AG09319 (cell line): ENCODE measurements around the gene NAGLU.
"Not testable (repeated sequence)": the region's sequence is repeated elsewhere in the genome, so short reads cannot be mapped to it uniquely, and the experiment has no call there.

ENCODE experiments used
- DNase-seq: peaks from one replicate; pipeline ENCODE4 v3.0.0-alpha.2; 2010; ENCODE audit warnings: low read depth; ENCODE audit errors: extremely low read depth
- CTCF ChIP-seq: IDR thresholded peaks from 2 replicates; pipeline ENCODE4 v1.5.1; 2011; ENCODE audit warnings: low read depth, mild to moderate bottlenecking, inconsistent platforms, low read length, moderate library complexity

The NAGLU gene

DNA sequence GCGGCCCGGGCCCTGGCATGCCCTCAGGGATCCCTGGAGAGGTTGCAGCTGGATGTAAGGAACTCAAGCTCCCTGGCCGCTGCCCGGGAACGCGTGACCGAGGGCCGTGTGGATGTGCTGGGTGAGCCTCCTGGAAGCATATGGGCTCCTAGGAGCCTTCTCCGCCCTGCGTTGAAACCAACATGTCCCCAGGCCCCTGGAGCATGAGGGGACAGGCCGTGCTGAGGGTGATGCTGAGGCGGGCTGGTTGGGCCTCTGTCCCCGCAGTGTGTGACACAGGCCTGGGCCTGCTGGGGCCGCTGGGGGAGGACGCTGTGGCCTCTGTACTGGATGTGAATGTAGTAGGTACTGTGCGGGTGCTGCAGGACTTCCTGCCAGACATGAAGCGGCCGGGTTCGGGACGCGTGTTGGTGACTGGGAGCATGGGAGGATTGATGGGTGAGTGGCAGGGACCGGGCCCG lies 11.0 kb downstream of the NAGLU start:
- no peak for DNase-seq
- no peak for TF ChIP-seq CTCF

DNA sequence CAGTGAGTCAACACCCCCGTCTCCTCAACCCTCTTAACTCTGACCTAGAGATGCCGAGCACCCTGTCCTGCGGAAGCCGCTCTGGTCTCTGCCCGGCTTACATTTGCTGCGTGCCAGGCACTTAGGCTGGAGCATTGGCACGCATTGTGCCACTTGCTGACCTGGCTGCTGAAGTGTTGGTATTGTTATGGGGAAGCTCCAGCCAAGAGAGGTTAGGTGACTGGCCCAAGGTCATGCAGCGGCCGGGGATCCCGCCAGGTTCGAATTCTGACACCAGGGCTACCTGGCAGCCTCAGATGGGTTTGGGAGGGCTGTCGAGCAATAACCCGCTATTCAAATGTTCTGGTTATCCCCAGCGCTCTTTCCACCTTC lies 11.6 kb downstream of the NAGLU start:
- TF ChIP-seq CTCF: no peak
- no peak for DNase-seq

DNA sequence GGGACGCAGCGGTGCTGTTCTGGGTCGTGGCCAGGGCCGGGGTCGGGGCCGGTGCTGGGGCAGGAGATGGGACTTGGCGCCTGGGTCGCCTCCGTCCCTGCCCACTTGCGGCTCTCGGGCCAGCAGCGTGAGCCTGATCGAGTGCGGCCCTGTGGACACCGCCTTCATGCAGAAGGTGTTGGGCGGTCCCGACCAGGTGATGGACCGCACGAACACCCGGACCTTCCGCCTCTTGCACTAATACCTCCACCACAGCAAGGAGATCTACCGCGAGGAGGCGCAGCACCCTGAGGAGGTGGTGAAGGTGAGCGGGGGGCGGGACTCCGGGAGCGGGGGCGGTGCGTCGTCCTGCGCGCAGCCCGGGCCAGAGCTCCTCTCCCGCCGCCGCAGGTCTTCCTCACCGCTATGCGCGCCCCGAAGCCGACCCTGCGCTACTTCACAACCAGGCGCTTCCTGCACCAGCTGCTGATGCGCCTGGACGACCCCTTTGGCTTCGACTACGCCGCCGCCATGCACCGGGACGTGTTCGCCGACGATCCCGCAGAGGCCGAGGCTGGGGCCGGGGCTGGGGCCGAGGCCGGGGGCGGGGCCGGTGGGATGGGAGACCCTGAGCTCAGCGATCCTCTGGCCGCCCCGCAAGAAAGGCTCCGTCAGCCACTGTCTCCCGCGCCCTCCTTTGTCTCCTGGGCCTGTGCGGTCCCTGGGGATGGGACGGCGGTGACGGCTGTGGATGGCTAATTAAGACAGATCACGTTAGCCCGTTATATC lies 12.2 kb downstream of the NAGLU start:
- DNase-seq: no peak
- TF ChIP-seq CTCF: peak; percentile 3

DNA sequence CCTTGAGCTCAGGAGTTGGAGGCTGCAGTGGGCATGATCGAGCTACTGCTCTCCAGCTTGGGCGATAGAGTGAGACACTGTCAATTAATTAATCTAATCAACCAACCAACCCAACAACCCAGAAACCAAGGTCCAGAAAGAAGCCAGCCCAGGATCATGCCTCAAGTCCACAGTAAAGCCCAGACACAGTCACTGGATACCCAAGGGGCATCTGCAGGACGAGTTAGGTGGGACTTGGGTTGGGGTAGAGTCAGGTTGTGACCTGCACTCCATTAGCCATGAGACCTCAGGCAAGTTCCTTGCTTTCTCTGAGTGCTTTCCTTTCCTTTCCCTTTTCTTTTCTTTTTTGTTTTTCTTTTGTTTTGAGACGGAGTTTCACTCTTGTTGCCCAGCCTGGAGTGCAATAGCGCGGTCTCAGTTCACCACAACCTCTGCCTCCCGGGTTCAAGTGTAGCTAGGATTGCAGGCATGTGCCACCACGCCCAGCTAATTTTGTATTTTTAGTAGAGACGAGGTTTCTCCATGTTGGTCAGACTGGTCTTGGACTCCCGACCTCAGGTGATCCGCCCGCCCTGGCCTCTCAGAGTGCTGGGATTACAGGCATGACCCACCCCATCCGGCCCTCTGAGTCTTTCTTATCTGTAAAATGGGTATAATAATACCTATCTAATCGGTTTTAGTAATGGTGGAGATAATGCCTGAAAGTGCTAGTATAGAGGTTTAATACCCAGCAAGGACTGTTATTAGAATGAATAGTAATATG lies 13.1 kb downstream of the NAGLU start:
- no peak for TF ChIP-seq CTCF
- no peak for DNase-seq

DNA sequence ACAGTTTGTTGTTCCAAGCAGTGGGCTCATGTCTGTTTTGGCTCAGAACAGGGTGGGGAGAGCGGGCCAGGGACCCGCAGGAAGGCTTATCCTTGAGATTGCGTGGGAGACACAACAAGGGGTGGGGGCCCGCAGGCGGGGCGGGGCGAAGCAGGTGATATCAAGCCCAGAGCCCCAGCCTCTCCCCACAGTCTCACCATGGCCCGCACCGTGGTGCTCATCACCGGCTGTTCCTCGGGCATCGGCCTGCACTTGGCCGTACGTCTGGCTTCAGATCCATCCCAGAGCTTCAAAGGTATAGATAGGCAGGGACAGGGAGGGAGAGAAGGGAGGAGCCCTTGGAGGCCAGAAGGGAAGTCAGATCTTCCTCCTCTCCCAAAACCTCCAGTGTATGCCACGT lies 16.7 kb downstream of the NAGLU start, which contains the start of gene HSD17B1:
HSD17B1 (plus strand) TSS at position 188 of the 400 bp plus-strand sequence; CDS start at position 199, 11 bp downstream.
- DNase-seq: not testable (repeated sequence)

- TF ChIP-seq CTCF: no peak
- no peak for DNase-seq
These were observed 17.2 kb downstream of the NAGLU start for GRCh38 chr17:42553161-42553818.

GRCh38 chr17:42553866-42554249 lies 17.8 kb downstream of the NAGLU start:
- no peak for DNase-seq
- TF ChIP-seq CTCF: no peak
